ENCODE results near the gene PAK1. TPM values are rescaled to one million over a fixed set of nuclear protein-coding genes. Genes with fewer than 3 reads are reported as not detected.

Gene PAK1
- total and polyA plus RNA-seq, 2 of the 8 experiments (the other 6 are each of a cell fraction or from before 2014, with no cell fraction given): 87.7 to 151 TPM

GRCh38 chr11:77372726-77373125, 101.2 kb downstream of the PAK1 start:
- CTCF ChIA-PET (ENCODE audit: partially characterized antibody): interaction anchor here (0.7 to 1.7 kb wide), 4 partner anchors 26 to 176 kb away, joined by 3 to 4 read pairs (median 3); no protein-coding TSS in a partner anchor
- POLR2A ChIA-PET (ENCODE audit: partially characterized antibody): no interaction called here

More at GRCh38 chr11:77372726-77373125, 101.2 kb downstream of the PAK1 start:
- Histone ChIP-seq H3K56ac (replicated peaks; ENCODE audit: insufficient read length, low read depth, low read length) (no peak overlapping the region), H3K23me2 (ENCODE audit: low read depth, low read length) (no peaks in the 10 kb centered on the region), H2BK12ac (ENCODE audit: low read depth, low read length) (no peak overlapping the region), H2AFZ (ENCODE audit: low read length) (no peak overlapping the region), H3K18ac (ENCODE audit: extremely low read depth, low read length) (no peak overlapping the region), H3K9me3 (ENCODE audit: insufficient read depth in 2 of 2, low read depth in 1 of 2, low read length in 1 of 2) (no peaks in the 10 kb centered on the region), H4K8ac (ENCODE audit: extremely low read depth, insufficient read depth, low read length) (no peak overlapping the region), H3K79me1 (ENCODE audit: low read depth, low read length) (no peaks in the 10 kb centered on the region), H2BK5ac (ENCODE audit: low read depth, low read length) (no peak overlapping the region), H4K5ac (ENCODE audit: insufficient read length, low read depth, low read length) (no peak overlapping the region), H3K23ac (ENCODE audit: insufficient read length) (no peak overlapping the region), H4K91ac (replicated peaks; ENCODE audit: insufficient read length, low read length) (no peak overlapping the region), H3K4me1 (replicated peaks in 1 of 4; ENCODE audit: control insufficient read depth in 3 of 4, insufficient read depth in 4 of 4, low read length in 3 of 4) (no peaks in the 10 kb centered on the region), H3K4ac (replicated peaks; ENCODE audit: insufficient read length, low read depth, low read length) (no peak overlapping the region), H3K9ac (replicated peaks in 1 of 4; ENCODE audit: extremely low read depth in 1 of 4, low read depth in 3 of 4, low read length in 3 of 4) (no peak overlapping the region), H2BK15ac (ENCODE audit: low read length) (no peak overlapping the region), H3K14ac (ENCODE audit: insufficient read length) (no peak overlapping the region), H3K27ac (ENCODE audit: low read depth, low read length) (no peak overlapping the region), H4K20me1 (replicated peaks in 1 of 2; ENCODE audit: control insufficient read depth in 1 of 2, insufficient read depth in 2 of 2, low read length in 2 of 2) (no peaks in the 10 kb centered on the region), H3K4me2 (ENCODE audit: insufficient read depth in 1 of 2, low read depth in 2 of 2, low read length in 2 of 2) (no peak overlapping the region), H2BK120ac (replicated peaks; ENCODE audit: low read depth, low read length) (no peak overlapping the region), H3K27me3 (replicated peaks in 1 of 4; ENCODE audit: control insufficient read depth in 3 of 4, extremely low read depth in 1 of 4, insufficient read depth in 3 of 4, low read length in 3 of 4) (no peaks in the 10 kb centered on the region), H2BK20ac (ENCODE audit: low read length) (no peak overlapping the region), H2AK5ac (ENCODE audit: low read depth, low read length) (no peak overlapping the region), H3K4me3 (ENCODE audit: extremely low read depth in 1 of 4, insufficient read depth in 2 of 4, low read depth in 3 of 4, low read length in 4 of 4) (no peak overlapping the region), H3K79me2 (ENCODE audit: control insufficient read depth in 1 of 2, insufficient read depth in 2 of 2, low read length in 2 of 2) (no peaks in the 10 kb centered on the region), H3K36me3 (ENCODE audit: control insufficient read depth in 2 of 4, insufficient read depth in 4 of 4, low read length in 3 of 4) (peaks cover 2 to 39% (median 15%) of the 10 kb centered on the region in 4 experiments; a peak in 6 of 8 replicates)
- FAIRE-seq (no peak), DNase-seq (ENCODE audit: low read depth in 1 of 2, low spot score in 2 of 2) (no peak)
- no peak for TF ChIP-seq HDAC6 (IDR thresholded peaks at IDR 0.05; ENCODE audit: low read depth, low read length)
- no peak for TF ChIP-seq SIX5 (IDR thresholded peaks at IDR 0.05; ENCODE audit: low read depth, low read length)
- TF ChIP-seq JUND (IDR thresholded peaks at IDR 0.05; ENCODE audit: low read length): no peak
- TF ChIP-seq, protein P1, sequence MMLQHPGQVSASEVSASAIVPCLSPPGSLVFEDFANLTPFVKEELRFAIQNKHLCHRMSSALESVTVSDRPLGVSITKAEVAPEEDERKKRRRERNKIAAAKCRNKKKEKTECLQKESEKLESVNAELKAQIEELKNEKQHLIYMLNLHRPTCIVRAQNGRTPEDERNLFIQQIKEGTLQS (IDR thresholded peaks at IDR 0.05; ENCODE audit: insufficient read depth, low read depth, low read length): no peak
- no peak for TF ChIP-seq BACH1 (IDR thresholded peaks at IDR 0.05; ENCODE audit: low read length)
- no peak for TF ChIP-seq RAD21 (IDR thresholded peaks at IDR 0.05 in 1 of 2, conservative IDR thresholded peaks at IDR 0.05 in 1 of 2; ENCODE audit: low read depth in 2 of 2, low read length in 2 of 2)
- TF ChIP-seq SP2 (IDR thresholded peaks at IDR 0.05; ENCODE audit: low read length): no peak
- TF ChIP-seq CBX8 (IDR thresholded peaks at IDR 0.05; ENCODE audit: borderline replicate concordance, low read depth, low read length): no peak
- TF ChIP-seq CTCF (IDR thresholded peaks at IDR 0.05; ENCODE audit: control extremely low read depth in 1 of 3, insufficient read depth in 1 of 3, low read depth in 1 of 3, low read length in 3 of 3): no peak
- WGBS, 2 experiments (ENCODE audit: extremely low coverage in 1 of 2, insufficient coverage in 1 of 2, insufficient read length in 1 of 2, insufficient replicate concordance in 2 of 2, low coverage in 1 of 2, low lambda C conversion rate in 2 of 2, missing lambda C conversion rate in 1 of 2): 95% methylated on average over 2 of the region's 2 CpGs; no CpG with 5 or more reads in 1 of the 2 experiments
